BE2C (cell line): Measurements from ENCODE around the gene PER3.
A peak's percentile ranks its signal among the peaks of the same experiment; 100 is the strongest.

ENCODE experiments used
- DNase-seq: peaks from one replicate; pipeline ENCODE4 v3.0.0-alpha.2; 2020
- H3K27me3 ChIP-seq: fragments of 250-450 bp; sonication (Bioruptor Pico); 2 replicates; pipeline ENCODE4 v1.5.1; 2020; ENCODE audit warnings: mild to moderate bottlenecking
- H3K36me3 ChIP-seq: fragments of 250-450 bp; sonication (Bioruptor Pico); 2 replicates; pipeline ENCODE4 v1.5.1; 2020; ENCODE audit warnings: mild to moderate bottlenecking
- H3K4me1 ChIP-seq: fragments of 250-450 bp; sonication (Bioruptor Pico); 2 replicates; pipeline ENCODE4 v1.5.1; 2020
- H3K4me3 ChIP-seq: 2 replicates; pipeline ENCODE4 v1.5.1; 2011; ENCODE audit warnings: low read depth, low read length
- H3K9me3 ChIP-seq: fragments of 250-450 bp; sonication (Bioruptor Pico); 2 replicates; pipeline ENCODE4 v1.5.1; 2020
- TF ChIP-seq, protein P1 (sequence below): IDR thresholded peaks from 2 replicates; pipeline ENCODE4 v1.5.1; 2012; ENCODE audit warnings: mild to moderate bottlenecking, low read depth, low read length

The PER3 gene

DNA sequence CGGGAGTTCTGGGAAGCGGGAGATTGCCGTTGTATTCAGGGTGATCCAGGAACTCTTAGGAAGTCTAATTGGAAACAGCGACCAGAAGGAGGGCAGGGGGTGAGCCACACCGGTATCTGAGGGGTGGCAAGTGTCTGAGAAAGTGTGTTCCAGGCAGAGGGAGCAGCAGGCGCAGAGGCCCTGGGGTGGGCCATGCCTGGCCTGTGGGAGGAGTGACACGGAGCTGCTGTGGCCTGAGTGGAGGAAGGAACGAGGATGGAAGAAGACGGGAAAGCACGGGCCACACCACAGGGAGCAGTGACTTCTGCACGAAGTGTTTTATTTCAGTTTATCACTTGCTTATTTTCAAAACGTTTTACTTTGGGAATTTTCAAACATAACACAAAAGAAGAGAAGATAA lies 11.3 kb downstream of the PER3 start:
- H3K27me3 ChIP-seq = no peaks in the 10 kb centered on the region
- H3K4me3 ChIP-seq = no peak overlapping the region
- TF ChIP-seq, protein P1, sequence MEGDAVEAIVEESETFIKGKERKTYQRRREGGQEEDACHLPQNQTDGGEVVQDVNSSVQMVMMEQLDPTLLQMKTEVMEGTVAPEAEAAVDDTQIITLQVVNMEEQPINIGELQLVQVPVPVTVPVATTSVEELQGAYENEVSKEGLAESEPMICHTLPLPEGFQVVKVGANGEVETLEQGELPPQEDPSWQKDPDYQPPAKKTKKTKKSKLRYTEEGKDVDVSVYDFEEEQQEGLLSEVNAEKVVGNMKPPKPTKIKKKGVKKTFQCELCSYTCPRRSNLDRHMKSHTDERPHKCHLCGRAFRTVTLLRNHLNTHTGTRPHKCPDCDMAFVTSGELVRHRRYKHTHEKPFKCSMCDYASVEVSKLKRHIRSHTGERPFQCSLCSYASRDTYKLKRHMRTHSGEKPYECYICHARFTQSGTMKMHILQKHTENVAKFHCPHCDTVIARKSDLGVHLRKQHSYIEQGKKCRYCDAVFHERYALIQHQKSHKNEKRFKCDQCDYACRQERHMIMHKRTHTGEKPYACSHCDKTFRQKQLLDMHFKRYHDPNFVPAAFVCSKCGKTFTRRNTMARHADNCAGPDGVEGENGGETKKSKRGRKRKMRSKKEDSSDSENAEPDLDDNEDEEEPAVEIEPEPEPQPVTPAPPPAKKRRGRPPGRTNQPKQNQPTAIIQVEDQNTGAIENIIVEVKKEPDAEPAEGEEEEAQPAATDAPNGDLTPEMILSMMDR = no peak
- H3K36me3 ChIP-seq = no peaks in the 10 kb centered on the region
- H3K4me1 ChIP-seq = no peaks in the 10 kb centered on the region
- H3K9me3 ChIP-seq = no peaks in the 10 kb centered on the region
- DNase-seq = no peak

DNA sequence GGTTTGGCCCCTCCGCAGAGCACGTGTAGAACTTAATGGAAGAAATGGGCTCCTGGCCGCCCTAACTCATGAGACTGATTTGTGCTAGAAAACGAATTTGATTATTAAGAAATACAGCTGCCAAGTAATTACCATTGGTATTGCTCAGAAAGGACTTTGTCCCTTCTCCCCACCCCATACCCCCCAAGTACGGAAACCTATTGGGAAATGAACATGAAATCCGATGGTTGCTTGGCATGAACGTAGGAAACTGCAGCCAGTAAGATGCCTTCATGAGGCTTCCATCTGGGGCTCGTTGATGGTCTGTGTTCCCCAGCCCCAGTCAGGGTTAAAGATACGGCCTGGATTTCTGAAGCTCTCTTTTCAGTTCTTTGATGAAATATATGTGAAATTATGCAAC lies 21.4 kb downstream of the PER3 start:
- Histone ChIP-seq H3K9me3 (no peaks in the 10 kb centered on the region), H3K4me3 (no peak overlapping the region), H3K4me1 (no peaks in the 10 kb centered on the region), H3K27me3 (no peaks in the 10 kb centered on the region), H3K36me3 (no peaks in the 10 kb centered on the region)
- TF ChIP-seq, protein P1 = no peak
- no peak for DNase-seq

DNA sequence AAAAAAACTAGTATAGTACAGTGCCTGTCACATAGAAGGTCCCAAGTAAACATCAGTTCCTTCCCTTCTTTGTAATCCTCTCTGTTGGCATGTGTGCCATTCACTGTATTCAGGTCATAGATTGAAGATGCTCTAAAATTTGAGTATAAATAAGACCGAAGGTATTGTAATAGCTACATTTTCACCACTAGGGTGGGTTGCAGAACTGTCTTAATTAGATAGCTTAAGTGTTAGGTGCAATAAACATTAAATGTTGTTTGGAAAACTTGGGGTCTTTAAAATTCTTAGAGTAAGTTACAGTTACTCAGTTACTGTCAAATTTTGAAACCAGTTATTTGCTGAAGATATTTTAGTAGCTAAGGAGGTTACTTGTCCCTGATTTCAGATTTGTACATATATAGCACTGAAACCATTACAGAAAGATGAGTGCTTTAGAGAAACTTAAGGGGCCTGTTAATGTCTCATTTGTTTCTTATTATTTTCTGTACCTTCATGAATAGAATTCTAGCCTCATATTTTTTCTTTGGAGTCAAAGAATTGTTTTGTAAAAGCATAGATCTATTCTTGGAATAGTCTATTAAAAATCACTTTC lies 24.3 kb downstream of the PER3 start:
- no peaks in the 10 kb centered on the region for H3K9me3 ChIP-seq
- TF ChIP-seq, protein P1 = peak; percentile 42
- H3K4me3 ChIP-seq = no peak overlapping the region
- no peaks in the 10 kb centered on the region for H3K27me3 ChIP-seq
- H3K4me1 ChIP-seq = no peaks in the 10 kb centered on the region
- no peak for DNase-seq
- H3K36me3 ChIP-seq = no peaks in the 10 kb centered on the region

DNA sequence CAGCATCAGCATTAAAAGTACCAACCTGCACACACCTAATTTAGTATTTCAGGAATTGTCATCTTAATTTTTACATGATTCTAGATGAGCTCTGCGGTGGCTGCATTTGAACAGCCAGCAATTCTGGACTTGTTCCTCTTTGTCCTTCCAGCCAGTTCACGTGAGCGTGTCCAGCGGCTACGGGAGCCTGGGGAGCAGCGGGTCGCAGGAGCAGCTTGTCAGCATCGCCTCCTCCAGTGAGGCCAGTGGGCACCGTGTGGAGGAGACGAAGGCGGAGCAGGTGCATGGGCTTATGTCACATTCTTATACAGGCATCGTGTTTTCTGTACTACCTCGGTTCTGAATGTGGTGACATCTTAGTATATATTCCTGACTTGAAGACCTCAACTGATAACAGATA lies 25.7 kb downstream of the PER3 start:
- Histone ChIP-seq H3K36me3 (no peaks in the 10 kb centered on the region), H3K4me3 (no peak overlapping the region), H3K4me1 (no peaks in the 10 kb centered on the region), H3K9me3 (no peaks in the 10 kb centered on the region), H3K27me3 (no peaks in the 10 kb centered on the region)
- DNase-seq = no peak
- TF ChIP-seq, protein P1 = no peak

DNA sequence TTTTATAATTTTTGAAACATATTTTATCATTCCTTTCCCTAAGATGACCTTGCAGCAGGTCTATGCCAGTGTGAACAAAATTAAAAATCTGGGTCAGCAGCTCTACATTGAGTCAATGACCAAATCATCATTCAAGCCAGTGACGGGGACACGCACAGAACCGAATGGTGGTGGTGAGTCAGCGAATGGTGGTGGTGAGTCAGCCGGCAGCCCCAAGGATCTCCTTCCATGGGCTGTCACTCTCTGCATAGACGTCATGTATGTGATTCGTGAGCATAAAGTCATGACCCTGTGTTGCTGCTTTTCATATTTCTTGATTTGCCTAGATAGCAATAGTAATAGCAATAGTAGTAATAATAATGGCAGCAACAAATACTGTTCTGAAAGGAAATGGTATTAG lies 26.3 kb downstream of the PER3 start:
- H3K9me3 ChIP-seq = no peaks in the 10 kb centered on the region
- H3K36me3 ChIP-seq = no peaks in the 10 kb centered on the region
- H3K27me3 ChIP-seq = no peaks in the 10 kb centered on the region
- no peak for DNase-seq
- no peak overlapping the region for H3K4me3 ChIP-seq
- TF ChIP-seq, protein P1 = no peak
- no peaks in the 10 kb centered on the region for H3K4me1 ChIP-seq

DNA sequence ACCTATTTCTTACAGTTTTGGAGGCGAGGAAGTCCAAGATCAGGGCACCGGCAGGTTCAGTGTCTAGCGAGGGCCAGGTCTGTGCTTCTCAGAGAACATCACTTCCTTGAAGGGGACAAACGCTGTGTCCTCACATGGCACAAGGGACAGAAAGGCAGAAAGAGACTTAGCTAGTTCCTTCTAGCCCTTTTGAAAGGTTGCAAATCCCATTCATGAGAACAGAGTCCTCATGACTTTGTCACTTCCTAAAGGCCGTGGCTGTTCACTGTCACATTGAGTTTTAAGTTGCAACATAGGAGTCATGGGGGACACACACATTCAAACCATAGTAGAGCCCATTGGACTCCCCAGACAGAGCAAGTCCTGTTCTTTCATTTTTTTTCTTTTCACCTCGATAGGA lies 27.4 kb downstream of the PER3 start:
- H3K27me3 ChIP-seq = no peaks in the 10 kb centered on the region
- no peaks in the 10 kb centered on the region for H3K9me3 ChIP-seq
- H3K4me3 ChIP-seq = no peak overlapping the region
- DNase-seq = no peak
- H3K36me3 ChIP-seq = no peaks in the 10 kb centered on the region
- TF ChIP-seq, protein P1 = no peak
- no peaks in the 10 kb centered on the region for H3K4me1 ChIP-seq
